ENCODE data around the gene RNF217.

RNF217 gene

GRCh38 chr6:124987999-124988591, 25.9 kb downstream of the RNF217 start:
- TF ChIP-seq GLIS3 (CRISPR knock-in tag; IDR thresholded peaks at IDR 0.05): no peak
- no peak for TF ChIP-seq ZC3H10 (CRISPR knock-in tag; IDR thresholded peaks at IDR 0.05)
- no peak for TF ChIP-seq ZFP3 (CRISPR knock-in tag; IDR thresholded peaks at IDR 0.05)
- no peak for TF ChIP-seq TOX (CRISPR knock-in tag; IDR thresholded peaks at IDR 0.05; ENCODE audit: borderline replicate concordance)
- TF ChIP-seq RARB (CRISPR knock-in tag; IDR thresholded peaks at IDR 0.05): no peak
- no peak for TF ChIP-seq PPARA (CRISPR knock-in tag; IDR thresholded peaks at IDR 0.05; ENCODE audit: borderline replicate concordance)
- no peak for TF ChIP-seq CREB5 (CRISPR knock-in tag; IDR thresholded peaks at IDR 0.05; ENCODE audit: low read depth)
- no peak for TF ChIP-seq PATZ1 (CRISPR knock-in tag; IDR thresholded peaks at IDR 0.05; ENCODE audit: borderline replicate concordance)
- no peak for TF ChIP-seq ZNF8 (CRISPR knock-in tag; IDR thresholded peaks at IDR 0.05)
- no peak for TF ChIP-seq ISL1 (CRISPR knock-in tag; IDR thresholded peaks at IDR 0.05)
- no peak for TF ChIP-seq ESRRG (CRISPR knock-in tag; IDR thresholded peaks at IDR 0.05)
- no peak for TF ChIP-seq OSR1 (CRISPR knock-in tag; IDR thresholded peaks at IDR 0.05)
- no peak for TF ChIP-seq CSDC2 (CRISPR knock-in tag; IDR thresholded peaks at IDR 0.05)
- no peak for TF ChIP-seq ZNF565 (CRISPR knock-in tag; conservative IDR thresholded peaks at IDR 0.05; ENCODE audit: low read depth)
- no peak for TF ChIP-seq ZFP30 (CRISPR knock-in tag; IDR thresholded peaks at IDR 0.05)
- no peak for TF ChIP-seq TCF4 (CRISPR knock-in tag; IDR thresholded peaks at IDR 0.05; ENCODE audit: borderline replicate concordance)
- no peak for TF ChIP-seq ZNF70 (CRISPR knock-in tag; IDR thresholded peaks at IDR 0.05)
- no peak for TF ChIP-seq BACH2 (CRISPR knock-in tag; IDR thresholded peaks at IDR 0.05; ENCODE audit: borderline replicate concordance)
- ATAC-seq: no peak

- TF ChIP-seq PATZ1 (CRISPR knock-in tag; IDR thresholded peaks at IDR 0.05; ENCODE audit: borderline replicate concordance): no peak
- TF ChIP-seq OSR1 (CRISPR knock-in tag; IDR thresholded peaks at IDR 0.05): no peak
- no peak for TF ChIP-seq ZNF565 (CRISPR knock-in tag; conservative IDR thresholded peaks at IDR 0.05; ENCODE audit: low read depth)
- no peak for TF ChIP-seq POU6F1 (CRISPR knock-in tag; IDR thresholded peaks at IDR 0.05; ENCODE audit: borderline replicate concordance, low read depth)
- no peak for TF ChIP-seq BACH2 (CRISPR knock-in tag; IDR thresholded peaks at IDR 0.05; ENCODE audit: borderline replicate concordance)
- TF ChIP-seq ARNTL (CRISPR knock-in tag; IDR thresholded peaks at IDR 0.05; ENCODE audit: borderline replicate concordance, low read depth): no peak
- no peak for ATAC-seq
Measured at GRCh38 chr6:124989136-124989983, 27.1 kb downstream of the RNF217 start.

- TF ChIP-seq CSDC2 (CRISPR knock-in tag; IDR thresholded peaks at IDR 0.05): no peak
- TF ChIP-seq CREB5 (CRISPR knock-in tag; IDR thresholded peaks at IDR 0.05; ENCODE audit: low read depth): no peak
- no peak for TF ChIP-seq BACH2 (CRISPR knock-in tag; IDR thresholded peaks at IDR 0.05; ENCODE audit: borderline replicate concordance)
- TF ChIP-seq ZC3H10 (CRISPR knock-in tag; IDR thresholded peaks at IDR 0.05): no peak
- TF ChIP-seq SNAI2 (CRISPR knock-in tag; IDR thresholded peaks at IDR 0.05): no peak
- no peak for TF ChIP-seq OSR1 (CRISPR knock-in tag; IDR thresholded peaks at IDR 0.05)
- no peak for TF ChIP-seq ZFP30 (CRISPR knock-in tag; IDR thresholded peaks at IDR 0.05)
- ATAC-seq: no peak
Measured at GRCh38 chr6:124990988-124991387, 28.8 kb downstream of the RNF217 start.

Data from SK-N-SH treated with all-trans-retinoic acid at 6 μM for 48 hours (cell line).